GM23248 (cell line): ENCODE measurements around the gene CALM1.

ENCODE experiments used
- EZH2 ChIP-seq: fragments of 200-600 bp; sonication (generic); IDR thresholded peaks from 2 replicates; pipeline ENCODE4 v1.6.1; 2018; ENCODE audit warnings: antibody characterized with exemption, mild to moderate bottlenecking; ENCODE audit not compliant: insufficient read depth, poor library complexity, severe bottlenecking
- EZH2phosphoT487 ChIP-seq: fragments of 200-600 bp; sonication (generic); IDR thresholded peaks from 2 replicates; pipeline ENCODE4 v1.6.1; 2018; ENCODE audit warnings: antibody characterized with exemption, moderate library complexity, mild to moderate bottlenecking, low read depth; ENCODE audit not compliant: insufficient read depth

- TF ChIP-seq EZH2 (no peak), EZH2phosphoT487 (no peak)
Measured at GRCh38 chr14:90421632-90422020, 24.8 kb downstream of the CALM1 start.
